22Rv1 (cell line): ENCODE results near the gene TSPAN12.

Source experiments
- CTCF ChIP-seq: fragments of 450-650 bp; IDR thresholded peaks from 2 replicates; pipeline ENCODE4 v1.5.1; 2017; ENCODE audit warnings: mild to moderate bottlenecking
- ZFX ChIP-seq: fragments of 450-650 bp; IDR thresholded peaks from 2 replicates; pipeline ENCODE4 v1.6.1; 2017; ENCODE audit warnings: antibody characterized with exemption, borderline replicate concordance

- TF ChIP-seq CTCF (no peak), ZFX (no peak)
Measured at GRCh38 chr7:120738816-120739215, 119.1 kb downstream of the TSPAN12 start.
